HG02870 (cell line): ENCODE results near the gene IL2RA.
"Not testable (repeated sequence)": the region's sequence is repeated elsewhere in the genome, so short reads cannot be mapped to it uniquely, and the experiment has no call there.

Experiments
- ATAC-seq: cut with Tn5 transposase; IDR thresholded peaks from one replicate; pipeline ENCODE4 v1.9.1; 2021; ENCODE audit warnings: mild to moderate bottlenecking, moderate library complexity; ENCODE audit not compliant: unreplicated experiment

IL2RA gene

DNA sequence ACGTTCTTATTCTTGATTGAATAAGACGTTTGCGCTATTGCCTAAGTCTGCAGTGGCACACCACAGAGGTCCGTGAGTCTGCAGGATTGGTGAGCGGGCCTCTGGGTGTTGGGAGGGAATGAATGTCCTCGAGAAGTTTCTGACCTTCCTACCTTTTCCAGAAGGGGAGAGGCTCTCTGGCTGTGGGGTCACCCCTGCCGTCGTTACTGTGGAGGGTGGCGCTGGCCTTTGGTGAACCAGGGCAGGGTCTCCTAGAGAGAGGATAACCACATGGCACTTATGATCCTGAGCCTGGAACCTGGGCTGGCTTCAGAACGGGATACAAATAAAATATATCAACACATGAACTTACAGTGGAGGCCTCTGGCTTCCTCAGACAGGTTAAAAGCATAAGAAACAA is 98.6 kb downstream of the IL2RA start:
- no peak for ATAC-seq

DNA sequence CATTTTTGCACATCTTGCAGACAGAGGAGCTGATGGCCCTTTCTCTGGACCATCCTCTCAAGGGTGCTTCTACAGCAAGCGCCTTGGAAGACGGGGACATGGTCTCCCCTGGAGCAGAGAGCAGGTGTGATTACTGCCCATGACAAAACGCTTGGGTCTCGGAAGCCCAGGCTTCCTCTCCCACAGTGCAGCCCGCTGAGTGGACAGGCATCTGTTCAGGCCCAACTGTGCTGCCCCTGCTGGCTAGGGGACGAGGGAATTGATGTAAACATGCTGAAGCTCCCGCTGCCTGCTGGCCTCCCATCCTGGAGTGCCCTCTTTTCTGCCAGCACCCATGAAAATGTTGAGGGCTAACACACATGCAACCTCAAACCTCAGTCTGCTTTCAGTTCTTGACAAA is 99.1 kb downstream of the IL2RA start:
- no peak for ATAC-seq

DNA sequence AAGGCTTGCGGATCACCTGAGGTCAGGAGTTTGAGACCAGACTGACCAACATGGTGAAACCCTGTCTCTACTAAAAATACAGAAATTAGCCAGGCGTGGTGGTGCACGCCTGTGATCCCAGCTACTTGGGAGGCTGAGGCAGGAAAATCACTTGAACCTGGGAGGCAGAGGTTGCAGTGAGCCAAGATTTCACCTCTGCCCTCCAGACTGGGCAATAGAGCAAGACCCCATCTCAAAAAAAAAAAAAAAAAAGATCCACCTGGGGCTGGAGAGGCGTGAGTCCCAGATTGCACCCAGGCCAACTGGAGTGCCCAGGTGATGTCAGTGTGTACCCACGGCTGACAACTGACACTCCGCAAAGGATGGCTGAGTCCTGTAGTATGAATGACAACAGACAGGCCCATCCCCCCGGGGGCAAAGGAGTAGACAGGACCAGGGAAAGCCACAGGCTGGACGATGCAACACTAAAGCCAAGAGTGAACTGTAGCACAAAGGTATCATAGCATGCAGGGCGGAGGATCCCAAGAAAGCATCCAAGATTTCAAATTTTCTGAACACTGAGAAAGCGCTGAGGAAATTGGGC is 99.7 kb downstream of the IL2RA start:
- not testable (repeated sequence) for ATAC-seq

DNA sequence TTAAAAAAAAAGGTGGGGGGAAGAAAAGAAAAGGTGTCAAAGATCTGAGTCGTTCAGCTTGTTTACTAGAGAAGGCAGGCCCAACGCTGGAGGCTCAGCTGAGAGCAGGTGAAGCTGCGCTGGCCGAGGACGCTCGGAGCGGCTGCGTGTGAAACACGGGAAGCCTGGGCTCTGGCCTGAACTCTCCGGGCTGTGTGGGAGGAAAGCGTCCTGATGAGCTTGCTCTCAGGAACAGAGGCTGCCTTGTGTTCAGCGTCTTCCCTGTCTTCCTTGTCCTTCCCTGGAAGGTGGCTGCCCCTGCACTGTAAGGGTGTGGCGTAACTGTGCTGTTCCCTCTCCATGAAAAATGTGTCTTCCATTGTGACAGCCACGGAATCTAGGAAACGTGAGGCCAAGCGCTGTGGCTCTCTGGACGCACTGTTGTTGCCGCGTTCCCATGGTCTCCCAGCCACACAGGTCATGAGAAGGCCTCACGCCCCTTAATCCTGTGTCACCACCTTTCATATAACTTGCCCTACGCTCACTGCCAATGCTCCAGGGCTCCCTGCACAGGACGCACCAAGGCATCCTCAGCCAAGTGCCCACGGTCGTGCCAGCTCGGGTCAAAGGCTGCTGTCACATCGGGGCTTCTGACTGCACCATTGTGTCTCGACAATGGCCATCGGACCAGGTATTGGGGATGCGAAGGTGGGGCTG is 100.6 kb downstream of the IL2RA start:
- no peak for ATAC-seq

DNA sequence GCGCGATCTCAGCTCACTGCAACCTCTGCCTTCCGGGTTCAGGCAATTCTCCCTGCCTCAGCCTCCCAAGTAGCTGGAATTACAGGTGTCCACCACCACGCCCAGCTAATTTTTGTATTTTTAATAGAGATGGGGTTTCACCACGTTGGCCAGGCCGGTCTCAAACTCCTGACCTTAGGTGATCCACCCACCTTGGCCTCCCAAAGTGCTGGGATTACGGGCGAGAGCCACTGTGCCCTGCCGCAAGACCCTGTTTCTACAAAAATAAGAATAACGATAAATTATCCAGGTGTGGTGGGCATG is 101.2 kb downstream of the IL2RA start:
- ATAC-seq = not testable (repeated sequence)
